Upper lobe of left lung (tissue), 4 donors: Measurements from ENCODE around the gene KLF9.

Experiments used
- CTCF ChIP-seq, 6 experiments: fragments of 450-650 bp in 4 of 6; fragments of 200-600 bp in 2 of 6; sonication (generic) in 2 of 6; IDR thresholded peaks; one replicate each; pipeline ENCODE4 v1.5.1; 2016 to 2019; ENCODE audit warnings: antibody characterized with exemption in 6 of 6
- EP300 ChIP-seq, 4 donors: sonication (generic); formaldehyde crosslinking; IDR thresholded peaks; one replicate each; pipeline ENCODE4 v1.5.1; 2017; ENCODE audit warnings: antibody characterized with exemption in 4 of 4, control low read depth in 2 of 4
- POLR2A ChIP-seq, 4 donors: fragments of 450-650 bp; IDR thresholded peaks; one replicate each; pipeline ENCODE4 v1.5.1; 2016 to 2017; ENCODE audit warnings: antibody characterized with exemption in 4 of 4, mild to moderate bottlenecking in 2 of 4

- TF ChIP-seq CTCF (IDR thresholded peaks at IDR 0.05) (no peak), POLR2A (IDR thresholded peaks at IDR 0.05) (no peak), EP300 (IDR thresholded peaks at IDR 0.05) (no peak)
Measured at GRCh38 chr9:70382709-70383605, 31.5 kb downstream of the KLF9 start.
